Stimulated activated CD8-positive, alpha-beta memory T cell treated with anti-CD3 and anti-CD28 coated beads, Interleukin-4, amount 100 ng/mL, for 48 hours (primary cell): ENCODE measurements around the gene BANK1.

Experiments used
- DNase-seq: peaks from one replicate; pipeline ENCODE4 v3.0.0-alpha.2; 2020

BANK1 gene

DNA sequence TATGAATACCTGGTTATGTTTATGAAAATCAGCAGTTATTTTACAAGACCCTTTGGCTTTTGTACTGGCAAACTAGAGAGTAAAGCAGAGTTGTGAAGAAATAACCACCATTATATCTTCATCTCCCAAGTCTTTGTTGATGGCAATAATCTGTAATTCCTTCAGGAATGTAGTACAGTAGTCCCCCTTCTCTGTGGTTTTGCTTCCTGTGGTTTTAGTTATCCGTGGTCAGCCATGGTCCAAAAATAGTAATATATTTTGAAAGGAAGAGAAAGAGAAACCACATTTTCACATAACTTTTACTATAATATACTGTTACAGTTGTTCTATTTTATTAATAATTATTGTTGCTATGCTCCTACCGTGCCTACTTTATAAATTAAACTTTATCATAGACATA lies 27.8 kb downstream of the BANK1 start:
- DNase-seq: no peak

DNA sequence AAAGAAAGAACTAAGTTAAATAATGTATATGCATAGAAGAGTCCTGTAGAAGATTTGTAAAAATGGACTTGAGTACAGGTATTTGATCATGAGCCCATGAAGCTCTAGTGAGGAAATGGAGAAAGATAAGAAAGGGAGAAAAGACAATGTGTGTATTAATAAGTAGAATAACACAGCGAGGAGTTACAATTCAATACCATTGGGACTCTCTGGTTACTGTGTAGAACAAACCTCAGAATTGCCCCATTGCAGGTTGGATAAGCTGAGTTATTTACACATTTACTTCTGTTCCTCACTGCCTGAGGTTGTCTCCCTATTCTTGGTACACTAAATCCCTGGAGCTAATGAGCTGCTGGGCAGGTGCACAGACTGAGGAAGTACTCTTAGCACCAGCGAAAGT lies 33.3 kb downstream of the BANK1 start:
- DNase-seq: no peak

DNA sequence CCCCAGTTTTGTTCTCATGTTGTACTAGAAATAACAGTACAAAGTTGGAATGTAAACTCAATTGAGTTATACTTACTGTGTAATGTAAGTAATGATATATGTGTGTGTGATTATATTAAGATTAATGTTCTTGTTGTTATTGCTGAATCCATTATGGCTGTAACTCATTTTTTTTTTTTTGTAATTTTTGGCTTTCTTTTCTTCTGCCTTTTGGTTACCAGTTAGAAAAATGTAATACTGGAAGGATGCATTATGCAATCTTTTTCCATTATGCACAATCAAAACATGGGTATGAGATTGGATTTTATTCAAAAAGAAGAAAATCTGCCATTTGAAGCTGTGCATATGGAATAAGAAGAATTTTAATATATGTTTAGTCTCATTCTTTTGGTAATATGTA lies 34.0 kb downstream of the BANK1 start:
- no peak for DNase-seq

DNA sequence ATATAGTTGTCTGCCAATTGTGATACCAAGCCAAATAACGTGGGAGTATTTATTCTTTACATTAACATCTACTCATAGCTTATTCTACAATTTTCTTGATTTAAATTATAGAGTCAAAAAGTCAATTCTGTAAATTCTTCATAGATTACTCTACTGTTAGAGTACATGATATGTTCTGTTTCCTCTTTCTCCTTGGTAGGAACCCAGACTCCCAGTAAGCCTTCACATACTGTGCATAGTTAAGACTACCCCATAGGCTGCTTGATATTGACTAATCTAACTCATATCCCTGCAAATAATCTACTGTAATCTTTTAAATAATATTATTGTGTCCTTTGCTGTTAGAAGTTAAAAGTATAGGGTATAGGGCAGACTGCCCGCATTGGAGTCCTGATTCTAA lies 35.4 kb downstream of the BANK1 start:
- no peak for DNase-seq

DNA sequence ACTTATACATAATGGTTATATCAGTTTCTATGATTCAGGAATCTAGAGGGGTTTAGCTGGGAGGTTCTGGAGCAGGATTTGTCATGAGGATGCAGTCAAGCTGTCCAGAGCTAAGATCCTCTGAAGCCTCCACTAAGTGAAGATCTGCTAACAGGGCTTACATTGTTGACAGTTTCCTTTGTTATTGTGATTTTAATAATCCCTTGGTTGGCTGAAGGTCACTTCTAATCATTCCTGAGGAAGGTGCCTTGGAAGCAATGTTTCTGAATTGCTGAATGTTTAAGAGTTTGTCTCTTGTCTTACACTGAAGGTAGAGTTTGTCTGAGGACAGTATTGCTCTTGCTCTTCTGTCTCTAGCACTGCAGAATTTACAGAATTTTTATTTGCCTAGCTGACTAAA lies 41.3 kb downstream of the BANK1 start:
- DNase-seq: no peak

DNA sequence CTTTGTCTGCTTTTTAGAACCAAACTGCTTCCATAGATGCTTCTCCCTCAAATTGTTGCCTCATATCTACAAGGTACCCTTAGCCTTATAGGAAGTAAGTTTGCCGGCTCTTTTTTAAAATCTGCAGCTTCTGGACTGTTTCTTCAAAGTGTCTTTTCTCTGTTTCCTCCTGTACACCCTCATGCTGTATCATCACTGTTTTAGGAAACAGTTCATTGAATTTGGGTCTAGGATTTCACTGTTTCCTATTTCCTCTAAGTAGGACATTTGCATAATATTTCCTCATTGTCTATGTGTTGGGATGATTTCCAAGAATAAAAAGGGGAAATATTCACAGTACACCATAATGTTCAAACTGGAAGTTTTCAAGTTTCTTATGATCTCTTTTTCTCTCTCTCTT lies 43.0 kb downstream of the BANK1 start:
- DNase-seq: no peak

DNA sequence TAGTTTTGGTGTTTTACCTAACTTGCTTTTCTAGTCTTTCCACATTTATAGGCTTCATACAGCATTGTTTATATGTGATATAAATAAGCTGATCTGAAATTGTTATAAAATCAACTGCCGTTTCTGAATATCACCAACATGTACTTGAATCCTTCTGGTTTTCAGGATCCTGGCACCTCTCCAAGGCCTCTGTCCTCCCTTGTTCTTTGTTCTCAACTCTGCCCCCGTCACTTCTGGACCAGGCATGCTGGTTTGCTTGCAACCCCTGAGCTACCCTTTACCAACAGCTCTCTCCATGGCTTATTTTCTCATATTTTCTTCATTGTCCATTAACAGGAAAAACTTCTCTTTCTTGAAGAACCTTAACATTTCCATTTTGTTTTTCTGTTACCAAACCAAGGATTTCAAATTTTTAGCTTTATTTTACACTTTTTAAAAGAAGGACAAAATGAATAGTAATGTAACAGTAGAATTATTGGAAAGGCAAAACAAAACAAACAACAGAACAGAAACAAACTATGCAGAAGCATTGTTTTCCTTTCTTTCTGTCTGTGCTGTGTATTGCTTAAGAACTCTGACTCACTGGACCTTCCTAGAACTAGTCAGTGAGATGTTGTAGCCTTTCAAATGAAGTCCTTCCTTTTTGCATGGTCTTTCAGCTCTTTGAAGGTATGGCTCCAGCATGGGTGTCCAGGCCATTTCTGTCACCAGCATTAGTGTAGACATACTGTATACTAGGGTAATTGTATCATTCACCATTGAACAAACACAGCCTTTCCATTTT lies 44.8 kb downstream of the BANK1 start:
- DNase-seq: no peak

DNA sequence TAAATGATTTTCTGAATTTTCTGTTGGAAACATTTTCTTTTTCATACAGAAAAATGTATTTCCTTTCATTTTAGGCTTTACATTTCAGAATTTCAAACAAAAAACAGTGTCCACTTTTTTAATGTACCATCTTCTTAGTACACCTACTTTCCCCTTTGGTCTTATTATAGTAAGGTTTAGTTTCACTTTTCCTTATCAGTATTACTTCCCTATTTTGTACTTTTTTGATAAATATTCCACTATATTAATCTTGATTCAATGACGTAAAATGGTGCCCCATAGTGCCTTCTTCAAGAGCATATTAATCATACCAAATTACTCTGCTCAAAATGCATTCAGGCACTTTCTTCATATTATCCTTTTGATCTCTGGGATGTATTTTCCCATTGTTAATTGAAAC lies 52.5 kb downstream of the BANK1 start:
- DNase-seq: no peak

DNA sequence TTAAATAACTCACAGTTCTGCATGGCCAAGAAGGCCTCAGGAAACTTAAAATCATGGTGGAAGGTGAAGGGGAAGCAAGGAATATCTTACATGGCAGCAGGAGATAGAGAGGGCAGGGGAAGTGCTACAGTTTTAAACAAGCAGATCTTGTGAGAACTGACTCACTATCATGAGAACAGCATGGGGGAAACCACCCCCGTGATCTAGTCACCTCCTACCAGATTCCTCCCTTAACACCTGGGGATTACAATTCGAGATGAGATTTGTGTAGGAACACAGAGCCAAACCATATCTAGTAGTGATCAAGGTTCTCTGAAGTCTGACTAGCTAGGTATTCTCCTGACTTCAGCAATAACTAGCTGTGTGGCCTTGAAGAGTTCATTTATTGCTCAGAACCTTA lies 56.0 kb downstream of the BANK1 start:
- no peak for DNase-seq

DNA sequence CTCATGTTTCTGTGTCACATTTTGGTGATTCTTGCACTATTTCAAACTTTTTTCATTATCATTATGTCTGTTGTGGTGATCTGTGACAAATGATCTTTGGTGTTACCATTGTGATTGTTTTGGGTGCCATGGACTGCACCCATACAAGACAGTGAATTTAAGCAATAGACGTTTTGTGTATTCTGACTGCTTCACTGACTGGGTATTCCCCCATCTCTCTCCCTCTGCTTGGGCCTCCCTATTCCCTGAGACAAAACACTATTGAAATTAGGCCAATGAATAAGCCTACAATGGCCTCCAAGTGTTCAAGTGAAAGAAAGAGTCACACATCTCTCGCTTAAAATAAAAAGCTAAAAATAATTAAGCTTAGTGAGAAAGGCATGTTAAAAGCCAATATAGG lies 60.2 kb downstream of the BANK1 start:
- DNase-seq: no peak

DNA sequence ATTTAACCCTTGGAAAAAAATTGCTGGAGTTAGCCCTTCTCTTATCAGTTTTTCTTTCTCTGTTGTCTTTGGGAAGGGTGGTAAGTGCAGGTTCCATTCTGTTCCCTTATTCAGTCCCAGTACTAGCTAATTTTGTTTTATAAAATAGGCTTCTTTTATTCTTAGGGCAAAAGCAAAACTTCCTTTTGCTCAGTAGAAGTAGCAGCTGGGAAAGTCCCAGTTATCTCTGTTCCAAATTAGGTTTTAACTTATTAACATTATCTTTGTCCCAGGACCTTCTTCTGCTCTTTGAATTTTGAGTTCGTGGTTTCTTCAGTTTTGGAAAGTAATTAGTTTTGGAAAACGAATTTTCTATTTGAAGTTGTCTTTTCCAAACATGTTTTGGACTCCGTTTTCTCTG lies 61.1 kb downstream of the BANK1 start:
- no peak for DNase-seq

DNA sequence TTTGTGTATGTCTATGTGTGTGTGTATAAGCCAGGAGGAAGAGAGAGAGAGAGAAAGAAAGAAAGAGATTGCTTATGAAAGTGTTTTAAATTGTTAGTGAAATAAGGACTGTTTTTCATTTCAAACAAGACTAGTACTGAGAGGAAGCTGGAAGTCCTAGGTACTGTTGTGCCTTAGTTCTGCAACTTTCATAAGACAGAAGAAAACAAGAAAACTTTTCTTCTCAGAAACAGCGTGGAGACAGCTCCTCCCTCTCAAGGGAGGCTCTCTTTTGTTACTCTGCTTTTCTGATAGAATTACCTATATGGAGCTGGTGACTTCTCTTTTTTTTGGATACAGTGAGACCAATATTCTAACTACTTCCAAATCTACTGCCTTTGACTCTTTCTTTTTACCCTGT lies 62.5 kb downstream of the BANK1 start:
- no peak for DNase-seq

DNA sequence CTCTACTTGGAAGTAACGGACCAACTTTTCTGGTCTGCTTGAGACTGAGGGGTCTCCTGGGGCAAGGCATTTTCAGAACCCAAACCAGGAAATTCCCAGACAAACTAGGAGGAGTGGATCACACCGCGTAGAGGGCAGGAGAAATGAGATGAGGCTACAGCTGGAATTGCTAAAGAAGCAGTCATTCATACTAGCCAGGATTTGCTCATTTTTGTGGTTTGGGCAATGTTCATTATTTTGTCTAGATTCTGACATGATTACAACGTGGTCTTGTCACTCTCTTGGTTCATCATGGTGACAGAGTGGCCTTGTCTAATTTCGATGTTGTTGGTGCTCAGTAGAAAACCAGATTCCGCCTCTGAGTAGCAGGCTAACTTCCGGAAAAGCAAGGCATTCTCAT lies 63.2 kb downstream of the BANK1 start:
- no peak for DNase-seq

DNA sequence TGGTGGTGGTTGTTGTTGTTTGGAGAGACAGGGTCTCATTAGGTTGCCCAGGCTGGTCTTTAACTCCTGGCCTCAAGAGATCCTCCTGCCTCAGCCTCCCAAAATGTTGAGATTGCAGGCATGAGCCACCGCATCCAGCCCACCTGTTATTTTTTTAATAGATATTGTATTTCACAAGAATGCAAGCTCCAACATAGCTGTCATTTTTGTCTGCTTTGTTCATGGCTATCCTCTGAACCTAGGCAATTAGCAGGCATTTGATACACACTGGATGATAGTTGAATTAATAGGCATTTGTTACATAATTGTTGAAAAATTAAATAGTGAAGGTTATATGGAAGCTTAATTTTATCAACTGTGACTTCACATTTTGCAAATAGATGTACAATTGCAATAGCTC lies 64.7 kb downstream of the BANK1 start:
- DNase-seq: no peak

DNA sequence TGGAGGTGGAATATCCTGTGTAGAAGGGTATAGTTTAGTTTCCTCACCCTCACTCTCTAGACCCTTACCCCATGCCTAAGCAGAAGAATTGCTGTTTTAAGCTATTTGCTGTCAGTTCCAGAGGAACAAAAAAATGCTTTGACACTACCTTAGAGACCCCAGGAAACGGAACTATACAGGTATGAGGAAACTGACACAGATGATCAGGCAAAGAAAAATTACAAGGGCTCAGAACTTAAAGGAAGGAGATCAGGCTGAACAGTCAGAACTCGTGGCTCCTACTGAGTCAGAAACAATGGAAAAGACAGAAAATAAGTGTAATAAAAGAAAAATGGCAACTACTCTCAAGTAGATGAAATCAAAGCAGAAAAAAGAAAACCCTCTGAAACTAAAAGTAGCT lies 65.6 kb downstream of the BANK1 start:
- no peak for DNase-seq

DNA sequence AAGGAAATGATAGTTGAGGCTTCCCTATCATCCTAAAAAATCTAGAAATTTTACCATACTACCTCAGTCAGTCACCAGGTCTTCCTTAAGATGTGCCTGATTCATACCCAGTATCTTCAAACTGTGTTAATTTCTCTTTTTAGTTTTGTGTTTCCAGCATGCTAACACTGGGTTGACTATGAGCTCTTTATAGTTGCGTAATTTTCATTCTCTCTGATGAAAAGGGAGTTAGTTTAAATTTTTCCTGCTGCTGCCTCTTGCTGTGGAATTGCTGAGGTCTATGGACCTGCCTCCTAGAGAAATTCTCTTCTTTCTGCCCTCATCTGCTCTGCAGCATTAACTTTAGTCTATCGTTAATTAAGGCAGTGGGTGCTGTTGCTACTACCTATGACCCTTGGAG lies 66.6 kb downstream of the BANK1 start:
- no peak for DNase-seq

DNA sequence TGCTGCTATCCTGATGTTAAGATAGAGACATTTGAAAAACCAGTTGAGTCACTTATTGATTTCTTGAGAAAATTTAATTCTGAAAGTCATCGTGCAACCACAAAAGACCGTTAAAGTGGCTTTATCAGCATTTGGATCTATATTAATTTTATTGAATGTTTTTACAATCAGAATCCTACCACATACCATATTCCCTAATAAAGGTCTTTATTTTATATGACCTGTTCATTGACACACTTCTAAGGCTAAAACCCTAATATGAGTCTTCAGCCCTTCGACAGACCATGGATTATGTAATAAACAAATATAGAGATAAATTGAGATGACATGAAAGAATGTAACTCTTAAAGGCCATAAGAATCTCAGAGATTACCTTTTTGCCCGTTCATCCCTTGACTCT lies 68.1 kb downstream of the BANK1 start:
- no peak for DNase-seq

DNA sequence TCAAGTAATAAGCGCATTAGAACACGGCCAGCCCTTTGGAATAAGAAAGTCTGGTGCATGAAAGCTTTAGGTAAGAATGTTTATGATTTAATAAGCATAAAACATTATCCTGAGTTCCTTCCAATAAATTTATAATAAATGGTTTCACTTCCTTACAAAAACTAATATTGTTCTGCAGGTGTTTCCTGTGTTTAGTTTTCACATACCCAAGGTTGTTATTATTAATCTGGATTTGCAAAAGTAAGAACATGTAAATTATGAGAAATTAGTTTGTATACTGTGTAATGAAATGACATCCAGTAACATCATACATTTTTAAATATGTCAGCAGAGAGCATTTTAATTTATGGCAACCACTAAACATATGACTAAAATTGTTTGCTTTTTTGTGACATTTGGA lies 72.1 kb downstream of the BANK1 start:
- DNase-seq: no peak

DNA sequence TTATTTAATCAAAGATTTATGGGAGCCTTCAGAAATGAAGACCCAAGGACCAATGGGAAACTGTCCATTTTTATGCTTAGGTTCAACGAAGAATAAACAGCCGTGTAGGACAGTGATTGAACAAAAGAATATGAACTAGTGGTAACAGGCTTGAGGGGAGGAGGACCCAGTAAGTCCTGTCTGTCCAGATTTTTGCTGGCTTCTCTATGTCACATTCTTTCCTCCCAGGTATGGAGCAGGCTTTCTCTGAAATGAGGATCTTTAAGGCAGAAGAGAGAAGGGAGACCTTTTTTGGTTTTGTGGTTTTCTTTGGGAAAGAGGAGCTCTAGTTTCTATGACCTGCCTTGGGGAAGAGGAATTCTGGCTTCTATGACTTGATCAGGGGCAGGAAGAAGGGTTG lies 74.1 kb downstream of the BANK1 start:
- DNase-seq: no peak

DNA sequence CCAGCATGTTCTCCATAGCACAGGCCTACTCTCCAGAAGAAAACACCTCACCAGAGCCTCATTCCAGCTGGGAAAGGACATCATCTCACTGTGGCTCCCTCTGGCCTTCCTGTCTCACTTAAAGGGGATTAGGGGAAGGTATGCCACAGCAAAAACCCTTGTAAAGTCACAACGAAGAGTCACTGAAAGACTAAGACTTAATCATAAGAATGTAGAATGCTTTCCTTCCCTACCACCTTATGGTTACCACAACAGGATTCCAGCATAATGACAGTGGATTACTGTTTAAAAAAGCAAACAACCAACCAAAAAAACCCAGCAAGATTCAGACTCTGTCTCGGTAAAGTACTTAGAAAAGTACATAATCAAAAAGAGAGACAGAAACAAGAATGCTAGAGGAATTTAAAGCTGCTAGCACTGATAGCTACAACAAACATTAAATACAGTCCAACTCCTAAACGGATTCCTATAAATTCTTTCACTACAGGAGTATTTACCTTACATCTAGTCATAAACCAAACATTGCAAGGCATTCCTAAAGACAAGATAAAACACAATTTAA lies 75.1 kb downstream of the BANK1 start:
- no peak for DNase-seq

DNA sequence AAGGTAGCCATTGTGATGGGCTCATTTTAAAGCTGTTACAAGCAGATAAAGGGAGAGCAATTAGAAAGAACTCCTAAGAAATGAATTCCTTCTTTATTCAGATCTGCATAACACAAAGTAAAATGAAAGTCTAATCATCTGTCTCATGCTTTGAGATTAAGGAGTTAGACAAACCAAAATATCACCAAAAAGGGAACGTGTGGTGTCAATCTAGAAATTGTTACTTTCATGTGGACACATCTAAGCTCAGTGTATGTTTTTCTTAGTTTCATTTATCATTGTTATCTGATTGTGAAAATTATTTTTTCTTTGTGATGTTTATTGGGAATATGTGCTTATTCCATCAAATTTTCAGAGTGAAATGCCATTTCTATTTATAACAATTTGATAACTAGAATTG lies 80.3 kb downstream of the BANK1 start:
- no peak for DNase-seq

DNA sequence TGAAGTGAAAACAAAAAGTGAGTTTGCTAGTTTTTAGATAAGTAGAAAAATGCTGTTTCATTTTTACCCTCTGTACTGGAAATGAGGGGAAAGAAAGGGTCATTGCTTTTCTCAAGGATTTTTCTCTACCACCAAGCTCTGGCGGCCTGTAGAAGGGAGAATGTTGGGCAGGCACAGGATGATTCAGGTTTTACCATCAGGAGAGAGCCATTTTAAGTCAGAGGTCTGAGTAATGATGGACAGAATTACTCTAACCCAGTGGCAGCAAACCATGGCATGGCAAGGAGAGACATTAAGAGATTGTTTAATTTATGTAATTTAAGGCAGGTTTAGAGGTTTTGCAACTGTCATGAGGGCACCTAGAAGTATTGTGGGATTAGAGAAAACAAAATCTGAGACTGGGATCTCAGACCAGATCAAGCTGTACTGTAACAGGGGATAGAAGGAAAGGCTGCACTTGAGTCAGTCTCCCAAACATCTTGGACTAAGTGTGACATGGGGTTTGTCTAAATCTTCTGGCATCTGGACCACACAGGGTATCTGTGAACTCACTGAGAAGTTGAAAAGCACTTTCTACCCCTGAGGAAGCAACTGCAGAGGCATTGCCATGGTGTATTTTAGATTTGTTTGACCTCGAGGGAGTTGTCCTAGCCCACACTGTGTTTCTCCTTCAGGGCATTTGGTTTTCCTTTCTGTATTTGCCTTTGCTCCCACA lies 81.6 kb downstream of the BANK1 start:
- no peak for DNase-seq

DNA sequence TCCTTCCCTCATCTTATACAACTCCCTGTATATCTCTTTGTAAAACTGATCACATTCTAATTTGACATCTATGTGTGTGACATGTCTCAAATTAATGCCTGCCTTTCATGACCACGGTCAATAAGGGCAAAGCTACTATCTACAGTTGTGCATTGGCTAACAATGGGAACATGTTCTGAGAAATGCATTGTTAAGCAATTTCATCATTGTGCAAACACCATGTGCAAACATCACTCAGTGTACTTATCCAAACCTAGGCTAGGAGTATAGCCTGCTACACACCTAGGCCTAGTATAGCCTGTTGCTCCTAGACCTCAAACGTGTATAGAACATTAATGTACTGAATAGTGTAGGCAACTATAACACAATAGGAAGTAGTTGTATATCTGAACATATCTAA lies 95.0 kb downstream of the BANK1 start:
- DNase-seq: no peak

DNA sequence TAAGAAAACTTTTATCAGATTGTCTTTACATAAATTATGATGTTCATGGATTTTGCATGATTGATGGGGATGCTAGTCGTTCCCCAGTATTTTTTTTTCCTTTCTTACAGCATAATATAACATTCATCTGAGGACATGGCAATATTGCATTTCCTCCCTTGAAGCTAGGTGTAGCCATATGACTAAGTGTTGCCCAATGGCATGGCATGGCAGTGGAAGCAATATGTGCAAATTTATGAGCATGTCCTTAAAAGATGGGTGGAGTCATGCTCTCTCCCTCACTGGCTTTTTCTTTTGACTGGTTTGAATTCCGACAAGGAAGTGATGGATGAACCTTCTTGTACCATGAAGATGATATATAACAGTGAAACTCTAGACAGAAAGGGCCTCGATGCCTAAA lies 96.3 kb downstream of the BANK1 start:
- no peak for DNase-seq

DNA sequence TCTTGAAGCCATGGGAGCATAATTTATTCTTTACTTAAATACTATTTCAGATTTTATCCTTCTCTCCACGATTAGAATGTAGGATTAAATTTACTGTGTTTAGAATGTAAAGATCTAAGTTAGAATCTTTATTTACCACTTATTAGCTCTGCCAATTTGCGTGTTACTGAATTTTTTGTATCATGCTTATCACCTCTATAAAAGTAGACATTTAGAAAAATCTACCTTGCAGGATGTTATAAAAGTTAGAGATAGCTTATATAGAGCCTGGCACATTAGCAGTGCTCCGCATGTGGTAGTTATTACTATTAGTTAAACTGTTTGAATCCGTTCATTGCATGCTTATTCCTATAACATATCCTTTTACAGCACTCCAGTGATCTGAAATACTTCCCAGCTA lies 97.9 kb downstream of the BANK1 start:
- DNase-seq: no peak
